Eye (tissue), 1 donor: ENCODE measurements around the gene NTN1.

Experiments
- DNase-seq: peaks from one replicate; pipeline ENCODE4 v3.0.0-alpha.2; 2015

NTN1 gene

GRCh38 chr17:9200699-9201359 lies 179.5 kb downstream of the NTN1 start:
- DNase-seq = no peak

GRCh38 chr17:9202532-9202931 lies 181.2 kb downstream of the NTN1 start:
- no peak for DNase-seq

- no peak for DNase-seq
These were observed 182.6 kb downstream of the NTN1 start for GRCh38 chr17:9203771-9204425.

- DNase-seq = no peak
These were observed 183.5 kb downstream of the NTN1 start for GRCh38 chr17:9204637-9205329.

GRCh38 chr17:9205520-9206409 lies 184.5 kb downstream of the NTN1 start:
- peak; percentile 58 for DNase-seq

GRCh38 chr17:9206410-9206703 lies 185.0 kb downstream of the NTN1 start:
- no peak for DNase-seq

- no peak for DNase-seq
These were observed 185.5 kb downstream of the NTN1 start for GRCh38 chr17:9206741-9207332.

- no peak for DNase-seq
These were observed 187.2 kb downstream of the NTN1 start for GRCh38 chr17:9208381-9209105.

GRCh38 chr17:9209347-9209746 lies 188.0 kb downstream of the NTN1 start:
- DNase-seq = no peak

- no peak for DNase-seq
These were observed 188.6 kb downstream of the NTN1 start for GRCh38 chr17:9209781-9210370.

- no peak for DNase-seq
These were observed 189.9 kb downstream of the NTN1 start for GRCh38 chr17:9211133-9211765.

- DNase-seq = no peak
These were observed 191.3 kb downstream of the NTN1 start for GRCh38 chr17:9212376-9213302.

GRCh38 chr17:9213303-9213640 lies 192.0 kb downstream of the NTN1 start:
- no peak for DNase-seq

- no peak for DNase-seq
These were observed 194.2 kb downstream of the NTN1 start for GRCh38 chr17:9215465-9215864.

- no peak for DNase-seq
These were observed 196.1 kb downstream of the NTN1 start for GRCh38 chr17:9217151-9218056.

GRCh38 chr17:9218064-9218635 lies 196.8 kb downstream of the NTN1 start:
- DNase-seq = no peak

- no peak for DNase-seq
These were observed 197.6 kb downstream of the NTN1 start for GRCh38 chr17:9218911-9219310.

- no peak for DNase-seq
These were observed 198.5 kb downstream of the NTN1 start for GRCh38 chr17:9219631-9220397.
